Measurements from ENCODE around the gene NAIF1.

NAIF1 gene

DNA sequence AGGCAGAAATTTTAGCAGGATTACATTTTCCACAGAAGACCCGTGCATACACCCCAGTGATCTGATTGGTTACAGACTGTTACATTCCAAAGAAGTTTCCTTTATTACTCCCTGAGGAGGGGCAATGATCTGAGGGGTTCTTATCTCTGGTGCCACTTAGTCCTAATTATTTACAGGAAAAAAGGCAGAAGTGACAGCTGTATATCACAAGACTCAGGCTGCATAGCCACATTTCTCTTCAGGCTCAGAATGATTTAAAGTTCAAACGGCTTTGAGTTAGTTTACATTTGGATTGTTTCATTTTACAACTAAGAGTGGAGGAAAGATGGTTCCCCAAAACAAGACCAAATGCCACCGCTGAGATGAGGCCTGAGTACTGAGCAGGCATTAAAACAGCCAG is 17.3 kb downstream of the NAIF1 start:
- H3K27me3 ChIP-seq (ENCODE audit: insufficient read depth, low read length) = no peaks in the 10 kb centered on the region
- H3K27ac ChIP-seq (ENCODE audit: low read depth, low read length, poor library complexity, severe bottlenecking) = no peak overlapping the region
- no peak for TF ChIP-seq EZH2 (IDR thresholded peaks at IDR 0.05; ENCODE audit: borderline replicate concordance, low read length)
- TF ChIP-seq, protein P1, sequence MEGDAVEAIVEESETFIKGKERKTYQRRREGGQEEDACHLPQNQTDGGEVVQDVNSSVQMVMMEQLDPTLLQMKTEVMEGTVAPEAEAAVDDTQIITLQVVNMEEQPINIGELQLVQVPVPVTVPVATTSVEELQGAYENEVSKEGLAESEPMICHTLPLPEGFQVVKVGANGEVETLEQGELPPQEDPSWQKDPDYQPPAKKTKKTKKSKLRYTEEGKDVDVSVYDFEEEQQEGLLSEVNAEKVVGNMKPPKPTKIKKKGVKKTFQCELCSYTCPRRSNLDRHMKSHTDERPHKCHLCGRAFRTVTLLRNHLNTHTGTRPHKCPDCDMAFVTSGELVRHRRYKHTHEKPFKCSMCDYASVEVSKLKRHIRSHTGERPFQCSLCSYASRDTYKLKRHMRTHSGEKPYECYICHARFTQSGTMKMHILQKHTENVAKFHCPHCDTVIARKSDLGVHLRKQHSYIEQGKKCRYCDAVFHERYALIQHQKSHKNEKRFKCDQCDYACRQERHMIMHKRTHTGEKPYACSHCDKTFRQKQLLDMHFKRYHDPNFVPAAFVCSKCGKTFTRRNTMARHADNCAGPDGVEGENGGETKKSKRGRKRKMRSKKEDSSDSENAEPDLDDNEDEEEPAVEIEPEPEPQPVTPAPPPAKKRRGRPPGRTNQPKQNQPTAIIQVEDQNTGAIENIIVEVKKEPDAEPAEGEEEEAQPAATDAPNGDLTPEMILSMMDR (IDR thresholded peaks at IDR 0.05; ENCODE audit: low read length) = no peak
- H3K9me2 ChIP-seq (ENCODE audit: low read depth, low read length) = no peaks in the 10 kb centered on the region
- no peaks in the 10 kb centered on the region for H4K20me1 ChIP-seq (ENCODE audit: insufficient read depth, low read length)
- H3K9ac ChIP-seq (ENCODE audit: low read length) = no peak overlapping the region
- no peak overlapping the region for H2AFZ ChIP-seq (ENCODE audit: low read length)
- H3K36me3 ChIP-seq (ENCODE audit: insufficient read depth, low read length) = no peaks in the 10 kb centered on the region
- peaks cover 11% of the 10 kb centered on the region for H3K4me1 ChIP-seq (ENCODE audit: insufficient read depth, low read length, severe bottlenecking)
- no peak overlapping the region for H3K4me2 ChIP-seq (ENCODE audit: low read length)
- no peak overlapping the region for H3K4me3 ChIP-seq (ENCODE audit: low read depth, low read length, poor library complexity, severe bottlenecking)
- no peaks in the 10 kb centered on the region for H3F3A ChIP-seq (ENCODE audit: insufficient read depth, low read length)
- H3K9me3 ChIP-seq (ENCODE audit: low read length) = no peaks in the 10 kb centered on the region
- no peaks in the 10 kb centered on the region for H3K79me2 ChIP-seq (ENCODE audit: insufficient read depth, low read length)

DNA sequence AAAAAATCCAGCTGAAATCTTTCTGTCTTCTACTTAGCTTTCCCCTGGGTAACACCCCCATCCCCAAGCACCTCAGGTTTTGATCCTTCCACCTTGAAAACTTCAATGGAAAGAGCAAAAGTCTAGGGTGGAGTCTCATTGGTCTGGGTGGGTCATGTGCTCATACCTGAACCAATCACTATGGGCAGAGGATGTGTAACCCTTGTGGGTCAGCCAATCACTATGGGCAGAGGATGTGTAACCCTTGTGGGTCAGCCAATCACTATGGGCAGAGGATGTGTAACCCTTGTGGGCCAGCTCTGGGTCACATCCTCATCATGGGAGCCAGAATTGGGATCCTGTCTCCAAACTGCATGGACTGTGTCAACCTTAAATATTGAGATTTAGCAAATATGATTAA is 18.5 kb downstream of the NAIF1 start:
- no peak overlapping the region for H3K4me2 ChIP-seq (ENCODE audit: low read length)
- H3K36me3 ChIP-seq (ENCODE audit: insufficient read depth, low read length) = no peaks in the 10 kb centered on the region
- no peaks in the 10 kb centered on the region for H4K20me1 ChIP-seq (ENCODE audit: insufficient read depth, low read length)
- H3K9me3 ChIP-seq (ENCODE audit: low read length) = no peaks in the 10 kb centered on the region
- no peak overlapping the region for H3K27ac ChIP-seq (ENCODE audit: low read depth, low read length, poor library complexity, severe bottlenecking)
- H3K79me2 ChIP-seq (ENCODE audit: insufficient read depth, low read length) = no peaks in the 10 kb centered on the region
- H2AFZ ChIP-seq (ENCODE audit: low read length) = no peak overlapping the region
- no peak overlapping the region for H3K4me3 ChIP-seq (ENCODE audit: low read depth, low read length, poor library complexity, severe bottlenecking)
- no peaks in the 10 kb centered on the region for H3K9me2 ChIP-seq (ENCODE audit: low read depth, low read length)
- no peak overlapping the region for H3K9ac ChIP-seq (ENCODE audit: low read length)
- H3F3A ChIP-seq (ENCODE audit: insufficient read depth, low read length) = no peaks in the 10 kb centered on the region
- H3K27me3 ChIP-seq (ENCODE audit: insufficient read depth, low read length) = no peaks in the 10 kb centered on the region
- TF ChIP-seq, protein P1 (IDR thresholded peaks at IDR 0.05; ENCODE audit: low read length) = no peak
- TF ChIP-seq EZH2 (IDR thresholded peaks at IDR 0.05; ENCODE audit: borderline replicate concordance, low read length) = no peak
- peaks cover 11% of the 10 kb centered on the region for H3K4me1 ChIP-seq (ENCODE audit: insufficient read depth, low read length, severe bottlenecking)

DNA sequence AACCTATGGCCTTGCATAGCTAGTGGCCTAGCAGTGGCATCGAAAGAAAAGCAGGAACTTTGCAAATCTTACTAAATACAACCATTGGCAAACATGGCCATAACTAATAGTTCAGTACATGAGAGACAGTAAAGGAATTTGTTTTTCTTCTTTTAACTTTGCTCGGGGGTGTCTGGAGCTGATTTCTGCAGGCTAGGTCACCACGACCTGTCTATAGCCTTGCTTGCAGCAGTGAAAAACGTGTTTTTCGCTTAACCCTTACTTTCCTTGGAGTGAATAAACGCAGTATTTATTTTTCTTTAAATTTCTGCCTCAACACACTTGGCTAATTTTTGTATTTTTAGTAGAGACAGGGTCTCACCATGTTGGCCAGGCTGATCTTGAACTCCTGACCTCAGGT is 19.9 kb downstream of the NAIF1 start:
- Histone ChIP-seq H3F3A (ENCODE audit: insufficient read depth, low read length) (no peaks in the 10 kb centered on the region), H3K4me3 (ENCODE audit: low read depth, low read length, poor library complexity, severe bottlenecking) (no peak overlapping the region), H3K79me2 (ENCODE audit: insufficient read depth, low read length) (no peaks in the 10 kb centered on the region), H3K4me1 (ENCODE audit: insufficient read depth, low read length, severe bottlenecking) (peaks cover 8% of the 10 kb centered on the region), H3K9ac (ENCODE audit: low read length) (no peak overlapping the region), H3K9me3 (ENCODE audit: low read length) (no peaks in the 10 kb centered on the region), H4K20me1 (ENCODE audit: insufficient read depth, low read length) (no peaks in the 10 kb centered on the region), H3K4me2 (ENCODE audit: low read length) (no peak overlapping the region), H3K36me3 (ENCODE audit: insufficient read depth, low read length) (no peaks in the 10 kb centered on the region), H2AFZ (ENCODE audit: low read length) (no peak overlapping the region), H3K27ac (ENCODE audit: low read depth, low read length, poor library complexity, severe bottlenecking) (no peak overlapping the region), H3K9me2 (ENCODE audit: low read depth, low read length) (no peaks in the 10 kb centered on the region), H3K27me3 (ENCODE audit: insufficient read depth, low read length) (no peaks in the 10 kb centered on the region)
- TF ChIP-seq, protein P1 (IDR thresholded peaks at IDR 0.05; ENCODE audit: low read length) = no peak
- no peak for TF ChIP-seq EZH2 (IDR thresholded peaks at IDR 0.05; ENCODE audit: borderline replicate concordance, low read length)
